Fibroblast of lung (primary cell): ENCODE data around the gene KIF2A.

Experiments
- CTCF ChIP-seq, 2 donors: IDR thresholded peaks in 1 of 2; conservative IDR thresholded peaks in 1 of 2; 1 replicate in 1 of 2; 2 replicates in 1 of 2; pipeline ENCODE4 v1.5.1; 2011 to 2012; ENCODE audit warnings: low read length in 2 of 2, control low read depth in 1 of 2, inconsistent platforms in 1 of 2, low read depth in 1 of 2, mild to moderate bottlenecking in 1 of 2
- EZH2 ChIP-seq: IDR thresholded peaks from 2 replicates; pipeline ENCODE4 v1.5.1; 2012; ENCODE audit warnings: low read length, control low read depth, mild to moderate bottlenecking; ENCODE audit errors: missing control alignments

- no peak for TF ChIP-seq CTCF (conservative IDR thresholded peaks at IDR 0.05 in 1 of 2, IDR thresholded peaks at IDR 0.05 in 1 of 2; ENCODE audit: low read depth in 1 of 2, low read length in 2 of 2)
- TF ChIP-seq EZH2: no peak
These were observed 37.2 kb upstream of the KIF2A start for GRCh38 chr5:62268792-62269191.
